ENCODE data around the gene SLC6A11.

SLC6A11 gene

DNA sequence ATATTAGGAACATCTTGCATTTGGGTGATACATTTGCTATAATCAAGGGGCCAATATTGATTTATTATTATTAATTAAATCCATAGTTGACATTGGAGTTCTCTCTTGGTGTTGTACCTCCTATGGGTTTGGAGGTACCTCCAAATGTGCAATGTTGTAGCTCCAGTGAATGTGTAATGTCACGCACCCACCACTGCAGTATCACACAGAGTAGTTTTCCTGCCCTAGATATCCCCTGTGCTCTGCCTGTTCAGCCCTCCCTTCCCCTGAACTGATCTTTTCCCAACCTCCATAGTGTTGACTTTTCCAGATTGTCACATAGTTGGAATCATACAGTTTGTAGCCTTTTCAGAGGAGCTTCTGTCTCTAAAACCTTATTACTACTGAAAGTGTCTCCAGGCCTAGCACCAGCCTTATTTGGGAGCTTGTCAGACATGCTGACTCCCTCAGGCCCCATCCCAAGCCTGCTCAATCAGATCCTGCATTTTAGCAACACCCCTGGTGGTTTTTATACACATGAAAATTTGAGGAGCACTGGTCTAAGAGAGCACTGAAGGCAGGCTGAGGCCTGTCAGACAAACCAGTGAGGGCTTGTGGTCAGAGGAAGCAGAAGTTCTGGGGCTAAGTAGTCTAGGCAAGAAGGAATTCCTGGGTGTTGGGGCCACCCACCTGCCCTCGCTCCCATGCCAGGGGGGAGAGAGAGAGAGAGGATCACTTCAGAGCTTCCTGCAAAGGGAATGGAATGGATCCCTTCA is 73.4 kb downstream of the SLC6A11 start:
- Histone ChIP-seq H3K4me1 (ENCODE audit: insufficient read depth, low read length, severe bottlenecking) (no peaks in the 10 kb centered on the region), H2AFZ (ENCODE audit: low read length) (no peak overlapping the region), H4K20me1 (ENCODE audit: insufficient read depth, low read length) (no peaks in the 10 kb centered on the region), H3K27me3 (ENCODE audit: insufficient read depth, low read length) (no peaks in the 10 kb centered on the region), H3K9me3 (ENCODE audit: low read length) (no peaks in the 10 kb centered on the region; the same call in 1 of the 2 replicates), H3K4me2 (ENCODE audit: low read length) (no peak overlapping the region), H3K27ac (ENCODE audit: low read depth, low read length, poor library complexity, severe bottlenecking) (no peak overlapping the region), H3F3A (ENCODE audit: insufficient read depth, low read length) (no peaks in the 10 kb centered on the region), H3K79me2 (ENCODE audit: insufficient read depth, low read length) (no peaks in the 10 kb centered on the region), H3K9me2 (ENCODE audit: low read depth, low read length) (no peaks in the 10 kb centered on the region), H3K4me3 (ENCODE audit: low read depth, low read length, poor library complexity, severe bottlenecking) (no peak overlapping the region), H3K9ac (ENCODE audit: low read length) (no peak overlapping the region), H3K36me3 (ENCODE audit: insufficient read depth, low read length) (no peaks in the 10 kb centered on the region; the same call in 1 of the 2 replicates)
- TF ChIP-seq, protein P1, sequence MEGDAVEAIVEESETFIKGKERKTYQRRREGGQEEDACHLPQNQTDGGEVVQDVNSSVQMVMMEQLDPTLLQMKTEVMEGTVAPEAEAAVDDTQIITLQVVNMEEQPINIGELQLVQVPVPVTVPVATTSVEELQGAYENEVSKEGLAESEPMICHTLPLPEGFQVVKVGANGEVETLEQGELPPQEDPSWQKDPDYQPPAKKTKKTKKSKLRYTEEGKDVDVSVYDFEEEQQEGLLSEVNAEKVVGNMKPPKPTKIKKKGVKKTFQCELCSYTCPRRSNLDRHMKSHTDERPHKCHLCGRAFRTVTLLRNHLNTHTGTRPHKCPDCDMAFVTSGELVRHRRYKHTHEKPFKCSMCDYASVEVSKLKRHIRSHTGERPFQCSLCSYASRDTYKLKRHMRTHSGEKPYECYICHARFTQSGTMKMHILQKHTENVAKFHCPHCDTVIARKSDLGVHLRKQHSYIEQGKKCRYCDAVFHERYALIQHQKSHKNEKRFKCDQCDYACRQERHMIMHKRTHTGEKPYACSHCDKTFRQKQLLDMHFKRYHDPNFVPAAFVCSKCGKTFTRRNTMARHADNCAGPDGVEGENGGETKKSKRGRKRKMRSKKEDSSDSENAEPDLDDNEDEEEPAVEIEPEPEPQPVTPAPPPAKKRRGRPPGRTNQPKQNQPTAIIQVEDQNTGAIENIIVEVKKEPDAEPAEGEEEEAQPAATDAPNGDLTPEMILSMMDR (IDR thresholded peaks at IDR 0.05; ENCODE audit: low read length): no peak
- TF ChIP-seq EZH2 (IDR thresholded peaks at IDR 0.05; ENCODE audit: borderline replicate concordance, low read length): no peak

DNA sequence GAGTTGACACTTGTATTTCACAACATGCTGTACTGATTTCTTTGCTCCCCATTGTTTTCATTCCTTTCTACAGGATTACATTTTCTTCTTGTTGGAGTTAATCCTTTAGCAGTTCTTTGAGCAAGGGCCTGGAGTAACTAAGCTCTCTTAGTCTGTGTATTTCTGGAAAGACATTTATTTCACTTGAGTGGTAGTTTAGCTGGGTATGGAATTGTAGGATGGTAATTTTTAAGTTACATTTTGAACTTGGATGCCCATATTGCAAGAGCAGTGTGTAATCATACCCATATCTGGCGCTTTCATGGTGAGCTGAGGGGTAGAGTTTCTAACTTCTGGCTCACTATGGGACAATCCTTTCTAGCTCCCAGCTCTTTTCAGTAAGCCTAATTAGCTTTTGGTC is 74.6 kb downstream of the SLC6A11 start:
- Histone ChIP-seq H3F3A (ENCODE audit: insufficient read depth, low read length) (no peaks in the 10 kb centered on the region), H2AFZ (ENCODE audit: low read length) (no peak overlapping the region), H4K20me1 (ENCODE audit: insufficient read depth, low read length) (no peaks in the 10 kb centered on the region), H3K27me3 (ENCODE audit: insufficient read depth, low read length) (no peaks in the 10 kb centered on the region), H3K9me2 (ENCODE audit: low read depth, low read length) (no peaks in the 10 kb centered on the region), H3K79me2 (ENCODE audit: insufficient read depth, low read length) (no peaks in the 10 kb centered on the region), H3K4me1 (ENCODE audit: insufficient read depth, low read length, severe bottlenecking) (no peaks in the 10 kb centered on the region), H3K27ac (ENCODE audit: low read depth, low read length, poor library complexity, severe bottlenecking) (no peak overlapping the region), H3K36me3 (ENCODE audit: insufficient read depth, low read length) (no peaks in the 10 kb centered on the region; the same call in 1 of the 2 replicates), H3K4me2 (ENCODE audit: low read length) (no peak overlapping the region), H3K9ac (ENCODE audit: low read length) (no peak overlapping the region), H3K9me3 (ENCODE audit: low read length) (no peaks in the 10 kb centered on the region; the same call in 1 of the 2 replicates), H3K4me3 (ENCODE audit: low read depth, low read length, poor library complexity, severe bottlenecking) (no peak overlapping the region)
- TF ChIP-seq, protein P1 (IDR thresholded peaks at IDR 0.05; ENCODE audit: low read length): no peak
- TF ChIP-seq EZH2 (IDR thresholded peaks at IDR 0.05; ENCODE audit: borderline replicate concordance, low read length): no peak

DNA sequence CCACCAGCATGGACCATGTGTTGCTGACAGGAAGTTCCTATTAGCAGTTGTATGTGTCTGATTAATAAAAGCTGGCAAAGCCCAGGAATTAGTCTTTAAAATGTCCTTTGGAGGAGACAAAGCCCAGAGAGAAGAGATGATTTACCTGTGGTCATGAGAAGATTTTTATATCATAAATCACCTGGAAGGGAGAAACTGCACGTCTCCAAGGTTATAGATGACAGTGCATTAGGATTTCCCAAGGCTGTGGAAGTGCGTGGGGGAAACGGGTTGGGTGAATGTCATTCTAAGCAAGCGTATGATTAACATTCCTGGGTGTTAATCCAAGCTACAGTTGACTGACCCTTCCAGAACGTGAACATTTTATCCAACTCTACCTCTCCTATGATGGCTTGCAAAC is 76.6 kb downstream of the SLC6A11 start:
- H2AFZ ChIP-seq (ENCODE audit: low read length): no peak overlapping the region
- no peak overlapping the region for H3K9ac ChIP-seq (ENCODE audit: low read length)
- H3F3A ChIP-seq (ENCODE audit: insufficient read depth, low read length): no peaks in the 10 kb centered on the region
- H4K20me1 ChIP-seq (ENCODE audit: insufficient read depth, low read length): no peaks in the 10 kb centered on the region
- no peaks in the 10 kb centered on the region for H3K9me2 ChIP-seq (ENCODE audit: low read depth, low read length)
- no peaks in the 10 kb centered on the region for H3K79me2 ChIP-seq (ENCODE audit: insufficient read depth, low read length)
- no peaks in the 10 kb centered on the region; the same call in 1 of the 2 replicates for H3K36me3 ChIP-seq (ENCODE audit: insufficient read depth, low read length)
- H3K27me3 ChIP-seq (ENCODE audit: insufficient read depth, low read length): no peaks in the 10 kb centered on the region
- TF ChIP-seq, protein P1 (IDR thresholded peaks at IDR 0.05; ENCODE audit: low read length): no peak
- TF ChIP-seq EZH2 (IDR thresholded peaks at IDR 0.05; ENCODE audit: borderline replicate concordance, low read length): no peak
- no peaks in the 10 kb centered on the region for H3K4me1 ChIP-seq (ENCODE audit: insufficient read depth, low read length, severe bottlenecking)
- no peak overlapping the region for H3K27ac ChIP-seq (ENCODE audit: low read depth, low read length, poor library complexity, severe bottlenecking)
- H3K4me3 ChIP-seq (ENCODE audit: low read depth, low read length, poor library complexity, severe bottlenecking): no peak overlapping the region
- no peaks in the 10 kb centered on the region; the same call in 1 of the 2 replicates for H3K9me3 ChIP-seq (ENCODE audit: low read length)
- H3K4me2 ChIP-seq (ENCODE audit: low read length): no peak overlapping the region
